HG02678 (cell line): ENCODE results near the gene NKAIN4.

Experiments
- ATAC-seq: cut with Tn5 transposase; IDR thresholded peaks from one replicate; pipeline ENCODE4 v1.9.1; 2021; ENCODE audit warnings: mild to moderate bottlenecking, moderate library complexity; ENCODE audit not compliant: unreplicated experiment

NKAIN4 gene

GRCh38 chr20:63198606-63199005, 55.7 kb downstream of the NKAIN4 start:
- no peak for ATAC-seq

GRCh38 chr20:63196768-63197470, 57.3 kb downstream of the NKAIN4 start:
- no peak for ATAC-seq

- no peak for ATAC-seq
These were observed 59.5 kb downstream of the NKAIN4 start for GRCh38 chr20:63194797-63195173.

- no peak for ATAC-seq
These were observed 60.1 kb downstream of the NKAIN4 start for GRCh38 chr20:63194007-63194796.

GRCh38 chr20:63192721-63193120, 61.5 kb downstream of the NKAIN4 start:
- no peak for ATAC-seq

GRCh38 chr20:63191400-63191799, 62.9 kb downstream of the NKAIN4 start:
- ATAC-seq = no peak

- no peak for ATAC-seq
These were observed 63.4 kb downstream of the NKAIN4 start for GRCh38 chr20:63190828-63191227.
